Thyroid gland (tissue), 4 donors: ENCODE results near the gene COPS9. TPM values are rescaled to one million over a fixed set of nuclear protein-coding genes. Genes with fewer than 3 reads are reported as not detected.

Source experiments
- DNase-seq, 2 donors: peaks; one replicate each; pipeline ENCODE4 v3.0.0-alpha.2; 2019
- H3K27ac ChIP-seq, 3 donors: fragments of 200-600 bp; sonication (generic); 1 replicate in 2 of 3; 2 replicates in 1 of 3; pipeline ENCODE4 v1.5.1; 2016 to 2019; ENCODE audit warnings: mild to moderate bottlenecking in 1 of 3, moderate library complexity in 1 of 3
- H3K27me3 ChIP-seq: fragments of 200-600 bp; sonication (generic); one replicate; pipeline ENCODE4 v1.5.1; 2019
- H3K36me3 ChIP-seq, 2 donors: fragments of 200-600 bp; sonication (generic); one replicate each; pipeline ENCODE4 v1.5.1; 2016 to 2019
- H3K4me1 ChIP-seq, 2 donors: fragments of 200-600 bp; sonication (generic); one replicate each; pipeline ENCODE4 v1.5.1; 2017 to 2019
- H3K4me3 ChIP-seq, 3 donors: fragments of 200-600 bp; sonication (generic); replicated peaks in 1 of 3; 1 replicate in 2 of 3; 2 replicates in 1 of 3; pipeline ENCODE4 v1.5.1; 2016; ENCODE audit warnings: mild to moderate bottlenecking in 1 of 3
- H3K9me3 ChIP-seq: fragments of 200-600 bp; sonication (generic); one replicate; pipeline ENCODE4 v1.5.1; 2017
- CTCF ChIP-seq, 6 experiments: fragments of 200-600 bp in 3 of 6; fragments of 450-650 bp in 3 of 6; sonication (generic) in 3 of 6; IDR thresholded peaks; one replicate each; pipeline ENCODE4 v1.5.1; 2016 to 2019; ENCODE audit warnings: antibody characterized with exemption in 6 of 6, mild to moderate bottlenecking in 2 of 6, inconsistent platforms in 1 of 6, moderate library complexity in 1 of 6
- POLR2A ChIP-seq, 2 donors: fragments of 450-650 bp; IDR thresholded peaks; one replicate each; pipeline ENCODE4 v1.6.1; 2017; ENCODE audit warnings: antibody characterized with exemption in 2 of 2, mild to moderate bottlenecking in 2 of 2, moderate library complexity in 1 of 2
- WGBS, 2 donors: methylation state at CpG; one replicate each; pipeline ENCODE4 v1.1.5; 2017; 5-methylcytosine and 5-hydroxymethylcytosine counted together
- intact Hi-C: fragments of 100-400 bp; cut with DNase I; formaldehyde crosslinking; loops from one replicate; pipeline ENCODE4 v1.15.1; 2023
- total RNA-seq, 4 donors: library from RNA; depleted of rRNA; stranded (reverse); fragments of >200 nt; gene quantifications; one replicate each; pipeline ENCODE4 v1.2.3, GENCODE V29; 2016

The COPS9 gene
- total RNA-seq, 4 donors from 2014 or later = 63.6 to 965 (median 239) TPM

DNA sequence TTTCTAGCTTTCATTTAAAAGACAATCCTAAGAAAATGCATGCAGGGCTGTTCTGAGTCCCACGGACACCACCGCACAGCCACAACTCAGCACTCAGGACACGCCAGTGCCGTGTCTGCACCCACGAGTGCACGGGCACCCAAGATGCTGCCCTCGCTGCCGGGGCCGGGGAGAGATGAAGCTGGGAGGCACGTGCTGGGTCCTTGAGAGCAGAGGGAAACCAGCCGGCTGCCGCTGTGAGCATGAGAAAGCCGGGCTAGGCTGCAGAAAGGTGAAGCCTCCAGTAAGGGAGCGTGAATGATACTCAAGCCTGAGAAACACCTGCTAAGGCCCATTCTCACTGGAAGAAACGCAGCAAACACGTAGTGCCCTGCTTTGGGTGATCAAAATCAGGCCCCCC, 4.8 kb downstream of the COPS9 start:
- Histone ChIP-seq H3K27me3 (no peaks in the 10 kb centered on the region), H3K36me3 (peaks cover 35 to 42% of the 10 kb centered on the region in 2 donors), H3K9me3 (no peaks in the 10 kb centered on the region), H3K27ac (no peak overlapping the region), H3K4me1 (peaks cover 7 to 12% of the 10 kb centered on the region in 2 donors), H3K4me3 (no peak overlapping the region)
- intact Hi-C loops = no loop called here
- no peak for TF ChIP-seq CTCF (IDR thresholded peaks at IDR 0.05)
- TF ChIP-seq POLR2A (IDR thresholded peaks at IDR 0.05) = no peak
- DNase-seq = no peak
- 96% methylated on average over 14 to 16 of the region's 16 CpGs for WGBS, 2 donors

DNA sequence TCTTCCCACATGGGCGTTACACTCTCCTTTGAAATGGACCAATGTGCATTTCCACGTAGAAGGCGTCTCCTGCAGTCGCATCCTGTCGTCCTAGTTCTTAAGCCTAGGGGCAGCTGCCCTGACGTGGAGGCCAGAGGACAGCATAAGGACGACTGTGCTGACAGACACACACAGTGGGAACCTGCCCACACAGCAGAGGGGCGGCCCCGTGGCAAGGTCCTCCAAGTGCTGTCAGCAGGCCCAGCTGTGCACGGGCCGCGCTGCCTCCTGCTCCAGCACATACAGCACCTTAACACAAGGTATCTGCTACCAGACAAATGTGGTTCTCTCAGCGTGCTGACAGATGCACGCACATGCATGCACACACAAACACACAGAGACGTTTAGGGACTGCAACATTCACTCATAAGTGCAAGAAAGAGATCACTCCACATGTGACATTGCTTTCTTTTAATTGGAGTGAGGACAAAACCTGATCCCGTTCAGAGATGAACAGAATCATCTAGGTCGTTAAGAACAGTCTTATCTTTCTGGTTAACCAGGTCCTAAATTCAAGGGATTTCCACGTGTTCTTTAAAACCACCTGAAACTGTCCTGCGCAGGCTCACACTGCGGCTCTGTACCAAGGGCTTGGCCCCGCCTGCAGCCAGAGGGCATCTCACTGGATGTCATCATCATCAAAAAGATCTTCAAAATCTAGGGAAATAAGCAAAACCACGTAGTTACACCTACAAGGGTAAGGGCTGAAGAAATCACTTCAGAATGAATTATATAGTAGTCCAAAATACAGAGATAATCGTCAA, 5.5 kb downstream of the COPS9 start:
- H3K9me3 ChIP-seq = no peaks in the 10 kb centered on the region
- no peaks in the 10 kb centered on the region for H3K27me3 ChIP-seq
- H3K4me1 ChIP-seq = peaks cover 7 to 12% of the 10 kb centered on the region in 2 donors
- no peak for TF ChIP-seq CTCF (IDR thresholded peaks at IDR 0.05)
- TF ChIP-seq POLR2A (IDR thresholded peaks at IDR 0.05) = no peak
- 91 to 92% methylated on average over 20 to 23 of the region's 23 CpGs for WGBS, 2 donors
- no peak for DNase-seq
- H3K4me3 ChIP-seq = no peak overlapping the region
- H3K27ac ChIP-seq = no peak overlapping the region
- peaks cover 35 to 42% of the 10 kb centered on the region in 2 donors for H3K36me3 ChIP-seq
- intact Hi-C loops = no loop called here

GRCh38 chr2:240129731-240130392, 6.2 kb downstream of the COPS9 start:
- Histone ChIP-seq H3K4me3 (no peak overlapping the region), H3K9me3 (no peaks in the 10 kb centered on the region), H3K36me3 (peaks cover 35 to 42% of the 10 kb centered on the region in 2 donors), H3K27me3 (no peaks in the 10 kb centered on the region), H3K4me1 (peaks cover under 1 to 5% of the 10 kb centered on the region in 2 donors), H3K27ac (no peak overlapping the region)
- 94 to 95% methylated on average over 22 of the region's 22 CpGs for WGBS, 2 donors
- no peak for DNase-seq
- intact Hi-C loops = no loop called here
- TF ChIP-seq POLR2A (IDR thresholded peaks at IDR 0.05) = no peak
- no peak for TF ChIP-seq CTCF (IDR thresholded peaks at IDR 0.05)

- Histone ChIP-seq H3K27me3 (no peaks in the 10 kb centered on the region), H3K27ac (no peak overlapping the region), H3K36me3 (peaks cover 35 to 42% of the 10 kb centered on the region in 2 donors), H3K4me1 (no peaks in the 10 kb centered on the region), H3K4me3 (no peak overlapping the region), H3K9me3 (no peaks in the 10 kb centered on the region)
- DNase-seq = no peak
- intact Hi-C loops = no loop called here
- no peak for TF ChIP-seq CTCF (IDR thresholded peaks at IDR 0.05)
- no peak for TF ChIP-seq POLR2A (IDR thresholded peaks at IDR 0.05)
- whole genome bisulfite sequencing, 2 donors = 92 to 95% methylated on average over 6 to 7 of the region's 7 CpGs
Measured at GRCh38 chr2:240129311-240129710, 6.8 kb downstream of the COPS9 start.

DNA sequence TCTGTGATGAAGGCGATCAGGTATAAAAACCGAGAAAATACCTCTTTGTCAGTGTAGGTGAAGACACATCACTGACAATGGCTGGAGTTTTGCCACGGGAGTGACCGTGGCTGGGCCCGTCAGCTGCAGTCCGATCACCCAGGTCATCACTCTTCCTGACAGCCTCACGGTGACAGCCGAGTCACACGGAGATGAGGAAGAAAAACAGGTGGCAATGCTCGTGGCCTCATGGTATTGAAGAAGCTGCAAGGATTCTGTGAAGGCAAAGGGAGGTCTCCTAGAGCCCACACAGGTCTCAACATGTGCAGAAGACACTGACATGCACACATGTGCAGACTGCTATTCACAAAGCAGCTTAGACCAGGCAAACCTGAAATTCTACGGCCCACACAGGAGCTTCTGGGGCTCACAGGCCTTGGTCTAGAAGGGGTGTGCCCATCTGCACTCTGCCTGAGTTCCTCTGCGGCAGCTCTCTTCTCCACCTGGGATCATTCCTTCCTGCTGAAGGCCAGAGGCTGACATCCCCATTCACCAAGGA, 7.4 kb downstream of the COPS9 start:
- H3K4me3 ChIP-seq = no peak overlapping the region
- H3K9me3 ChIP-seq = no peaks in the 10 kb centered on the region
- WGBS, 2 donors = 89 to 91% methylated on average over 12 of the region's 12 CpGs
- H3K4me1 ChIP-seq = no peaks in the 10 kb centered on the region
- no peak for DNase-seq
- intact Hi-C loops = no loop called here
- no peaks in the 10 kb centered on the region for H3K27me3 ChIP-seq
- H3K27ac ChIP-seq = no peak overlapping the region
- peaks cover 35 to 42% of the 10 kb centered on the region in 2 donors for H3K36me3 ChIP-seq
- TF ChIP-seq POLR2A (IDR thresholded peaks at IDR 0.05) = no peak
